Measurements from ENCODE around the gene TFPT.

- TF ChIP-seq CTCF (IDR thresholded peaks at IDR 0.05), result no peak
- no peak for TF ChIP-seq POLR2A (IDR thresholded peaks at IDR 0.05)
These were observed 32.7 kb upstream of the TFPT start for GRCh38 chr19:54148158-54148557.
